ENCODE data around the gene ASTN1.

Gene ASTN1

GRCh38 chr1:176869577-176869976 lies 294.9 kb downstream of the ASTN1 start:
- no peak for DNase-seq

GRCh38 chr1:176866011-176866714 lies 298.3 kb downstream of the ASTN1 start:
- DNase-seq = no peak

GRCh38 chr1:176864211-176864610 lies 300.3 kb downstream of the ASTN1 start:
- DNase-seq = no peak

- DNase-seq = no peak
Measured at GRCh38 chr1:176863613-176864012, 300.9 kb downstream of the ASTN1 start.

- DNase-seq = no peak
Measured at GRCh38 chr1:176858433-176858916, 306.0 kb downstream of the ASTN1 start.

- DNase-seq = no peak
Measured at GRCh38 chr1:176857632-176858031, 306.9 kb downstream of the ASTN1 start.

GRCh38 chr1:176854758-176855745 lies 309.5 kb downstream of the ASTN1 start:
- DNase-seq = no peak

DNA sequence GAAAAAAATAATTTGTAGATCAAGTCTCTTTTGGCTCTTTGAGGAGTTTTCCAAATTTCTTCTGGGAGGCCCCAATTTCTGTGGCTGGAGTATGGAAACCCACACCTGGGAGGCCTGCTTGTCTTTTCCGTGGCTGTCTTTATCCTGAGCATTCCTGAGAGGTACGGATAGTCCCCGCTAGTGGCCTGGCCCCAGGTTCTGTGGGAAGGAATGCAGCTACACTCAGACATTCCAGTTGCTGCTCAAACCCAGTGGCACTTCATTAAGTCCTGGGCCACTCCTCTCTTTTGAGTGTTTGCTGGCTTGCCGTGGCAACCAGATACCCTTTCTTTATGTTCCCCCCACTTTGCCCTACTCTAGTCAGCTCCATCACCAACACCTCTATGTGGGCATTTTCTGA lies 310.4 kb downstream of the ASTN1 start:
- DNase-seq = no peak

DNA sequence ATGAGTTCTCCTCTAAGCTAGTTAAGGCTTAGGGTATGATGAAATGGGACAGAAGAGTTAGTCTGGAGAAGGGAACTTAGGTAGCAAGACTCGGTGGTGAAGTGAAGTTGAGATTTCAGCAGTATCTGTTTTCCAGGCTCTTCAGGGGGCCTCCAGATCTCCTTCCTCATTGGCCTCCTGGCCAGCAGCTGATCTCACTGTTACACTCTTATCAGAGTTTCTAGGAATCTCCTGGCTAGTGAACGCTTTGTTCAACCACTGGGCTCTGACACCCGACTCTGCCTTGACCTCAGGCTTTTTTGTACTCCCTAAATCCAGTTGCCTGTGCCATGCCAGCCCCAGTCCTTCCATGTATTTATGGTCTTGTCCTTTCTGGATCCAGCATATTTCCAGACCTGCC lies 311.0 kb downstream of the ASTN1 start:
- no peak for DNase-seq

GRCh38 chr1:176852124-176852523 lies 312.4 kb downstream of the ASTN1 start:
- no peak for DNase-seq

- no peak for DNase-seq
Measured at GRCh38 chr1:176850871-176851270, 313.6 kb downstream of the ASTN1 start.

DNA sequence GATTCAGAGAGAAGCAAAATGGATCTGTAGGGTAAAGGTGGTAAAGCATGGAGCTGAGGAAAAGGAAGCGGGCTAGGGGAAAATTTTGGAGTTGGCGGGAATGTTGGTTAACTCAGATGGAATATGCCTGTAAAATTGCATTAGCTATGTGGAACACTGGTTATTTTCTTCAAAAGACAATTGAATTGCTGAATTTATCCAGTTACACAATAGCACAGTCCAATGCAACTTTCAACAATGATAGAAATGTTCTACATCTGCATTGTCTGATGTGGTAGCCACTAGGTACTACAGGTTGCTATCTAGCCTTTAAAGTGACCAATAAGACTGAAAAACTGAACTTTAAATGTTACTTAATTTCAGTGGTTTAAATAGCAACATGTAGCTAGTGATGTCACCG lies 315.2 kb downstream of the ASTN1 start:
- DNase-seq = no peak

DNA sequence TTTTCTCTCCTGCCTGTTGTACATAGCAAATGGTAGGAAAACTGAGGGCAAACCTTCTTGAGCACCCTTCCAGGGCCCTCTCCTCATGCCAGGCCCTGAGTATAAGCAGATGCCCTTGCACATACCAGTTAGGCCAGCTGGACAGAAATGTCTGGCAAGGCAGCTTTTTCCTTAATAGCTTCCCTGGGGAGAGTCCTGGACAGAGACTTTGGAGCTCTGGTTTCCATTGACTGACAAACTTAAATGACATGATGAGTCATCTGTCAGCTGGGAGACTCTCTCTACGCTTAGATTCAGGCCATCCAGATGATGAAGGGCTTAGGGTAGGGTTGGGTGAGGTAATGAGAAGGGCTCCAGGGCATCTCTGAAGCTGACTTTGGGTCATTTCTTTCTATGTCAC lies 317.5 kb downstream of the ASTN1 start:
- no peak for DNase-seq

DNA sequence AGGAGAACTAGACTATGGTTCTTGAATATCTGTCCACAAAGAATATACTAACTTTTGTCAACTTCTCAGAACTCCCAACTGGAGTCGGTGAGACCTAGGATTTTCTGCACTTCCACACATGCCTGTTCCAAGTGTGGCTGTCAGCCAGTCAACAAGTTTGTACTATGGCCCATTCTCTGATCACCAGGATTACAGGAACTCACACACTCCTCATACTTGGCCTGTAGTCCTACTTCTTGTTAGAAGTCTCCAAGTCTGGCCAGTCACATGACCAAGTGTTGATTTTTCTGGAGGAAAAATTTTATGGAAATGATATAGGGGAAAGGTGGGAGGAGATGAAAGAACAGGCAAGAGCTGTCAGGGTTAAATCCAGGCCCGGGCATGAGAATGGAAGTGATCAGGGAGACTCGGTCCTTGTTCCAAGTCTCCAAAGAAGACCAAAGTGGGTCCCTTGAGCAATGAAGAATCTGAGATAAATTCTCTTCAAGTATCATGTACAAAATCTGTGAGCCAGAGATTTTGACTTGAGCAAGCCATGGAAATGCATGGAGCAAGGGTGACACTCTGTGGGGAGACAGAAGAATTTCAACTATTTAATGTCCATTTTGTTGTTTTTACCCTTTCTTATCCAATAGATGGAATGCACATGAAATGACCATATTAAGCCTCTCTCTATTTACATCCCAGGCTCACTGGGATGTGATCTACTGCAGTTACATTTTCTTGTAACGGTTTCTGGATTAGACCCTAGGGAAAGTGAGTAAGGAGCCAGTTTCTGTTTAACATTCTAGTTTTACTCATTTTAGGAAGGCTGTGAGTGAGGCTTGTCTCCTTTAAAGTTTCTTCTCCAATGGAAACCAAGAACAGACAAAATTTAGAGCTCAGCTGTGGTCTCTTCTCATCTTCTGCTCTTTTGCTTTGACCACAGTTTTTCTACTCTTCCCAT lies 320.9 kb downstream of the ASTN1 start:
- DNase-seq = no peak

DNA sequence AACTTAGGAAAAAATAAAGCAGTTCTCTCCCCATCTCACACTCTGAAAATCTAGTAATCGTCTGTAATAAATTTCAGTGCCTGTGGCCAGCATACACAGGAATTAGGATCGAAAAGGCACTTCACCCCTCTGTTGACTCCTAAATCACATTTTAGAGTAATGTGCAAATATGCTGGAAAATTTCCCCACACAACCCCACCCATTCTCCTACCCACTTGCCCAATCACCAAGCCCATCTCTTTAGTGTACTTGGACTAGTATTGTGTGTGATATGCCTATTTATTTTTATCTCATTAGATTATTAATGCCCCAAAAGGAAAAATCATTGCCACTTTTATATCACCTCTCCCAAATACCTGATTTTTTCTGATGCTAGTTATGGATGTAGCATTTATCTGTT lies 323.3 kb downstream of the ASTN1 start:
- no peak for DNase-seq

DNA sequence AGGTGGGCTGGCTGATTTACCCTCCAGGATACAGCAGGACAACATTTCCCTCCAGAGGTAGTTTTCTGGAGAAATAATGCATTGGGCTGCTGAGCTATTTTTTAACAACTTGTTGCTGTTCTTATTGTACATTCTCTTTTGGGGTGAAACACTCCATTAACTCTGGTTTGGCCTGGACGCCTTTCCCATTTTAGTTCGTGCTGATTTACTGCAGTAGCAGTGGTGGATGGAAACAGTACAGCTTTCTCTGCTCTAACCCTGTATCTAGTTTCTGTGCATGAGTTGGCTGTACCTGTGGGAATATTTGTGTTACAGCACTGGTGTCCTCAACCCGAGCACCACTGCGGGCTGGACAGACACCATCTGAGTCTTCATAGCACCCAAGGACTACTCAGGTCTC lies 325.3 kb downstream of the ASTN1 start:
- DNase-seq = no peak

GRCh38 chr1:176838276-176838995 lies 326.1 kb downstream of the ASTN1 start:
- no peak for DNase-seq

DNA sequence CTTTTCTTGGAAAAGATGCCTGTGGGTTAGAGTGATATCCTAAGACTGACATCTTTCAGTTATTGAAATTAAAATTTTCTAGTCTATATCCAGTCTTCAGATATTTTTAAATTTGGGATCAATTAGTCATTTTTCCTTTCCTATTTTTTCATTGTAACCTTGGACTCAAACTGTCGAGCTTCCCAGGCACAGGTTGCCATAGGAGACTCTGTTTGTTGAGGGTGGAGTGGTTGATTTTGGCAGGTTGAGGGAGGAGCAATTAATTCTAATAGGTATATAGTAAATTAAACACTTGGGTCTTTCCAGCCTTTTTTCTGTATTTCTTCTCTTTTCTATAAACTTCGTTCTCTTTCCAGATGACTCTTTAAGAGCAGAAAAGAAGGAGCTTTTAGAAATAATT lies 326.8 kb downstream of the ASTN1 start:
- DNase-seq = no peak

- no peak for DNase-seq
Measured at GRCh38 chr1:176831150-176831549, 333.4 kb downstream of the ASTN1 start.

DNA sequence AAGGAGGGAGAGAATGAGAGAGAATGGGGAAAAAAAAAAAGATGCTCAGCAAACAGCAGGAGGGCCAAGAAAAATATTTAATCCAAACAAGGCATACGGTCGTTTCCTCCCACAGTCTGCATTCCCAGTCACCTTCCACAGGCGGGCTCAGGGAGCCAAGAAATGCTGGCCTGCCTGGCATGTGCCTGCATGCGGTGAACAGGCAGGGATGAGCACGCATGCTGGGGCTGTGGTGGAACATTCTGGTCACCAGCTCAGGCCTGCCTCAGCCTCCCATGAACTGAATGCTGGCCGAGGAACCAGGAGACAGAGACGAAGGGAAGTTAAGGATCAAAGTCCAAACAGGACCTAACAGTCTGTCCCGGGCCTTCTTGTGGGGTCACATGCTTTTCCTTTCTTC lies 335.3 kb downstream of the ASTN1 start:
- no peak for DNase-seq

- DNase-seq = no peak
Measured at GRCh38 chr1:176826265-176826664, 338.2 kb downstream of the ASTN1 start.

DNA sequence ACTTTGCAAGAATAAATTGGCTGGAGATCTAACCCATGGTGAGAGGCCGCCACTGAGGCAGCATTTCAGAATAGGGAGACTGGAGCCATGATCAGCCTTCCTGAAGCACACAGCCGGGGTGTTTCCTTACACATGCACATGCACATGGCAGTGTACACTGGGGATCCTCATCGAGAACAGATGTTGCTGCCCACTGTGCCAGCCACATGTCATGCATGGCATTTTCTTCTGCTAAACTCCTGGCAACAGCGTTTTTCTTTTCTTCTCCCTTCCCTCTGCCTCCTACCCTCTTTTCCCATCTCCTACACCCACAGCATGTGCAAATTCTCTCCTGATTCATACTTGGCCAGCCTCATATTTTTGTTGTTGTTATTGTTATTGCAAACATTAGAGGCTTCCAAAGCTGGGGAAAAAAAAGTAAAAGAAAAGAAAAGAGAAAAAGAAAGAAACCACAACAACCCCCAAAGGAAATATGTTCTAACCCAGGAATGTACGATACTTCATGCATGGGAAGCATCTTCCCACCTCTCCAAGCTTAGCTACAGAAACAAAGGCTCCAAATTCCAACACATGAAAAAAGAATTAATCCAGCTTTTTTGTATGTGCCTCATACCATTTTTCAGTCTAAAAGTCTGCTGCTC lies 344.0 kb downstream of the ASTN1 start:
- DNase-seq = no peak

All from activated effector memory CD4-positive, alpha-beta T cell treated with anti-CD3 and anti-CD28 coated beads, Interleukin-2, amount 50 U/mL, for 16 hours (primary cell).